GM21423 (cell line): Measurements from ENCODE around the gene CCDC69.
A peak's percentile ranks its signal among the peaks of the same experiment; 100 is the strongest.
"Not testable (repeated sequence)": the region's sequence is repeated elsewhere in the genome, so short reads cannot be mapped to it uniquely, and the experiment has no call there.

Experiments
- ATAC-seq: cut with Tn5 transposase; IDR thresholded peaks from one replicate; pipeline ENCODE4 v1.9.1; 2021; ENCODE audit warnings: mild to moderate bottlenecking, moderate library complexity; ENCODE audit not compliant: unreplicated experiment

CCDC69 gene

DNA sequence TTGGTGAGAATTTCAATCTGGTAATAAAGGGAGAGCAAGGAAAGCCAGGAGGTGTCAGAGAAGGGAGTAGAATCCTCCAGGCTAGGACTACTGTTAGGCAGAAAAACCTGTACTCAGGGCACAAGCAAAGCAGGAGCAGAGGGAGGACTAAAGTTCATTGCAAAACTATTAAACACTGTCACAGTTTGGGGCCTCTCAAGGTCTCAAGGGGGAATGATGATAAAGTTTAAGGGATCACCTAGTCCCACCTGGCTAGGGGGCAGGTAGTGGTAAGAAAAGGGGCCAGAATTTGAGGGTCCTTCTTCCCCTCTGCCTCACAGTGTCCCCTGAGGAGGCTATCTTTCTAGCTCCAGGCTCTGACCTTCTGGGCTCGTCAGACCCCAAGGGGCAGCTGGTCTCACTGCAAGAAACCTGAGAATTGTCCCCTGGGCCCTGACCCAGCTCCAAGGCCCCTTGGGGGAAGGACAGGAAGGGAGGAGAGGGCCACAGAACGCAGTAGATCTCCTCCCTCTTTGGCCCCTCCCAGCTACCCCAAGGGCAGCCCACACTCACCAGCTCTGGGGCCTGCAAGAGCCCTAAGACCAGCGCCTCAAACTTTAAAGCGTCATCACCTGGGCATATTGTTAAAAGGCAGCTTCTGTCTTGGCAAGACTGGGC lies 974 bp downstream of the CCDC69 start:
- peak; percentile 68 for ATAC-seq

DNA sequence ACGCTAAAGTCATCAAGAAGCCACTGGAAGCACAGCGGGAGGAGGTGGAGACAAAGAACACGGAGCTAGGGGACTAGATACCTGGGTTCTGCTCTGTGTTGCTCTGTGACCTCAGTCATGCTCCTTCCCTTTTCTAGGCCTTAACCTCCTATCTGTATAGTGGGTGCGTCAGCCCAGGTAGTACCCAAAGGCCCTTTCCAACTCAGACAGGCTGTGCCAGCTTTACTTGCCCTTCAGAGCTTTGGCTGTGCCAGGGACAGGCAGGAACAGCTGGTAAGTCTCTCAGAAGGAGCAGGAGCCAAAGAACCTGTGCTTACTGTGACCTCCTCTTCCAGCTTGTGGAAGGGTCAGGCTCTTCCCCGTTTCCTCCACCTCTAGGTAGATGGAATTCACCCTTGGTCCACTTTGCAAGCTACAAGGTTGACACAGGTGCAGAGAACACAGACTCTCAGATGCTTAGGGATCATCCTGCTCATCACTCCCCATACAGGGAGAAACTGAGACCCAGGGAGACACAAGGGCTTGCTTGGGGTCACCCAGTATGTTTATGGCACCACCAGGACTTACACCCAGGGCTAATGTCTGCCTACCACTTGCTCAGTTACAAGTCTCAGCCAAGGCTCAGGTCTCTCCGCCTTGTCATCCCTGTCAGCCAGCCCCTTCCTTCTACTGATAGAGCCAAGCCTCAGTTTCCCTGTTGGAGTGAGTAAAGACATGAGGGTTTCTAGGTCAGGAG lies 1.7 kb downstream of the CCDC69 start:
- no peak for ATAC-seq

DNA sequence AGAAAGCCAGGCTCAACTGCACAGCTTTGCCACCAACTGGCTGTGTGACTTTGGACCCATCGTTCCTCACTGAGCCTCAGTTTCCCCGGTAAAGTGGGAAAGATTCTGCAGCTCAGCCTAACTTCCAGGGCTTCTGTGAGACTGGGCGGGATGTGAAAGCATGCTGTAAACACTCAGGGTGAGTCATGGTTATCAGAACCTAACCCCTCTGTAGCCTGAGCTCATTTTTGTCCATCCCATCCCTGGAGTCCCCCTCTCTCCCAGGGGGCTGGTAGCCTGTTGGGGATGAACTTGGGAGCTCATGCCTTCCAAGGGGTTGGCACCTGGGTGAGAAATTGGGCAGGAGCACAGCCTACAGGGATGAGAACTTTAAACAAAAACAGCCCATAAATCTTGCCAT lies 2.3 kb downstream of the CCDC69 start:
- no peak for ATAC-seq

DNA sequence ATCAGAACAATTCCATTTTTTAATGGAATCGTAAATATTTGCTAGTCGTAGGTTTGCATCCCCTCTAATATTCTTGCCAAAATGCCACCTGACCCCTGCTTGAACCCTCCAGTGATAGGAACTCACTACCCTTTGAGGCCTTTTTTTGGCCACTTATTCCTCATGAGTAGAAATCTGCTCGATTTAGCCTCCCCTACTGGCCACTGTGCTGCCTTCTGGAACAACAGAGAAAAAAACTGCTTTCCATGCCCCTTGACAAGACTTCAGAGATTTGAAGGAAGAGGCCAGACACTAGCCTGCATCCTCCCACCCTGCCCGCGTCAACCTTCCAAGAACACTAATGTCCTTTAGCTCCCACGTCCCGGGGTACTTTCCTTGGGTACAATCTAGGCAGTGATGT lies 4.1 kb downstream of the CCDC69 start:
- no peak for ATAC-seq

DNA sequence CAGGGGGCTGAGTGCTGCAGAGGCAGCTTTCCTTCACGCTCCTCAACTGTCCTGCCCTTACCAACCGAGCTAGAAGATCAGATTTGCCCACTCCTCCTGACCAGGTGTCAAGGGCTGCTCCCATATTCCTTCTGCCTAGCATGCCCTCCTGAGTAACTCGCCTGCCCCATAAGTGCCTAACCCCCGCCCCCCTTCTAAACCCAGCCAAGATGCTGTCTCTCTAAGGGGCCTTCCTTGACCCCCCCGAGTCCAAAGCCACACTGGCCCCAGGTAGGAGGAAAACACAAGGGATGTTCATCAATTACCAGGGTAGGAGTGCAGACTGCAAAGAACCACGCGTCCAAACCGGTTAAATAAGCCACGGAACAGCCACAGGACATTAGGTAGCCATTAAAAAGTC lies 4.8 kb downstream of the CCDC69 start:
- no peak for ATAC-seq

DNA sequence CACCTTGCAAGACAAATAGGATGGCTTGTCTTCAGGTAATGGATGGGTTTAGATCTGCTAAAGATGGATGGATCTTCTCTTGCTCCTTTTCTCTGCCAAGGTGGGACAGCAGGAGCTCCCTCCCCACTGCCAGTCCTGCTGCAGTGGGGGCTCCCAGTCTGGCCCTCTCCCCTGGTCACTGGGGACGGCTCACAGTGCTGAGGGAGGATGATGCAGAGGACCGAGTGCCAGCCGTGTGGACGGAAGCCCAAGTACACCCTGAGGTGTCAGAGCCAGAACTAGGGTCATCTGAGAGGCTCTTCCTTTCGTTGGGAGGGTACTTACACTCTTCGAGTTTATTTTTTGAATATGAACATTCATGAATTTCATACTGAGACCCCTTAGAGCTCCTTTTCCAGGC lies 5.7 kb downstream of the CCDC69 start:
- no peak for ATAC-seq

DNA sequence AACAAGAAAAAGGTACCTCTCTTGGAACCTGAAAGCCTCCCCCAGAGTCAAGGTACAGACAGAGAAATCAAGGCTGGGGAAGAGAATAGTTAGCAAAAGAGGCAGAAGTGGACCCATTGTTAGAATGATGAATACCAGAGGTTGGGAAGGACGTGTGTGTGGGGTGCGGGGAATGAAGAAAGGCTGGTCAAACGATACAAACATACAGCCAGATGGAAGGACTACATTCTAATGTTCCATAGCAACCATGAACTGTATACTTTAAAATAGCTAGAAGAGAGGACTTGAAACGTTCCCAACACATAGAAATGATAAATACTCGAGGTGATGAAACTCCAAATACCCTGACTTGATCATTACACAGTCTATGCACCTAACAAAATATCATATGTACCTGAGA lies 7.1 kb downstream of the CCDC69 start:
- ATAC-seq: no peak

DNA sequence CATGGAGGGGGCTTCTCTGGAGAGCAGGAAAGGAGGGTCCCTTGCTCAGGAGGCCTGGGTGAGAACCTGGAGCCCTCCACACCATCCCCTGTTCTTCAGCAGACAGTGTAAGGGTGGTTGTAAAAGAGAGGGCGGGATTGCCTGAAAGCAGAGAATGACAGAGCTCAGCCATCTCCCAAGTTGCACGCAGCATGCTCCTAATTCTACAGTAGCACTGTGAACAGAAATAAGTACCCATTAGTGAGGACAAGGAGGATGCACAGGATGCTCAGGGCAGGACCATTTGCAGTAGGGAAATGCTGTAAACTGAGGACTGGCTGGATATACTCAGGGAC lies 8.4 kb downstream of the CCDC69 start:
- ATAC-seq: no peak

DNA sequence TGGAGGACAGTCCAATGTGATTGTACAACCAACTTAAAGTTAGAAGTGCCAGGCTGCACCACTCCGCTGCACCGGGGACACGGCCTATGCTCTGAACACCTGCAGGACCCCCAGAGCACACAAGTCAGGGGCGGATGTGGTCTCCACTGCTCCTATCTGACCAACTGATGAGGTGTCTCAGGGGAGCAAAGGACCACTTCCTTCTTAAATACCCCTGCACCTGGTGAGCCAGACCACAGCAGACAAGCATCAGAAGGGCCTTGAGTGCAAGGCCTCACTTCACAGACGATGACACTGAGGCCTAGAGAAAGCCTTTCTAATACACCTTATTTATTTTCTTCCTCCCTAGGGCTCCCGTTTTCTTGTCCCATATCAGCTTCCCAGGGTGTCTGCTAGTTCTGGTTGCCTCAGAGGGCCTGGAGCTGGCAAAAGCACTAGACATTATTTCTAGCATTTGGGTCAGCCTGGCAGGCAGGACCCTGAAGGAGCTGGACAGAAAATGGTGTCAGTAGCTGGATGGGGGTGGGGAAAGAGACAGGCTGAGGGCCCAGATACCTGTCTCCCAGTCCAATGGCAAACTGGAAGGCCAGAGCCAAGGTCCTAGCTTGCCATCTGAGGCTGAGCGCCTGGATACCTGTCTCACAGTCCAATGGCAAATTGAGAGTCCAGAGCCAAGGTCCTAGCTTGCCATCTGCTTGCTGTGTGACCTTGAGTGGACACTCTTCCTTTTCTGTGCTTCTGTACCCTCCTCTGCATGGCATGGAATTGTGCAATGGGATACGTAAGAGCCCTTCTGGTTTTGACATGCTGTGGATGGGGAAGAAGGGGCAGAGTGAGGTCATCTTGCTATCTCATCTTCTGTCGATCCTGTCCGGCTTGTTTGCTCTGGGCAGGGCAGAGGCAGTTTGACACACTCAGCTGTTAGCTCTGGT lies 9.0 kb downstream of the CCDC69 start:
- peak; percentile 52 for ATAC-seq

DNA sequence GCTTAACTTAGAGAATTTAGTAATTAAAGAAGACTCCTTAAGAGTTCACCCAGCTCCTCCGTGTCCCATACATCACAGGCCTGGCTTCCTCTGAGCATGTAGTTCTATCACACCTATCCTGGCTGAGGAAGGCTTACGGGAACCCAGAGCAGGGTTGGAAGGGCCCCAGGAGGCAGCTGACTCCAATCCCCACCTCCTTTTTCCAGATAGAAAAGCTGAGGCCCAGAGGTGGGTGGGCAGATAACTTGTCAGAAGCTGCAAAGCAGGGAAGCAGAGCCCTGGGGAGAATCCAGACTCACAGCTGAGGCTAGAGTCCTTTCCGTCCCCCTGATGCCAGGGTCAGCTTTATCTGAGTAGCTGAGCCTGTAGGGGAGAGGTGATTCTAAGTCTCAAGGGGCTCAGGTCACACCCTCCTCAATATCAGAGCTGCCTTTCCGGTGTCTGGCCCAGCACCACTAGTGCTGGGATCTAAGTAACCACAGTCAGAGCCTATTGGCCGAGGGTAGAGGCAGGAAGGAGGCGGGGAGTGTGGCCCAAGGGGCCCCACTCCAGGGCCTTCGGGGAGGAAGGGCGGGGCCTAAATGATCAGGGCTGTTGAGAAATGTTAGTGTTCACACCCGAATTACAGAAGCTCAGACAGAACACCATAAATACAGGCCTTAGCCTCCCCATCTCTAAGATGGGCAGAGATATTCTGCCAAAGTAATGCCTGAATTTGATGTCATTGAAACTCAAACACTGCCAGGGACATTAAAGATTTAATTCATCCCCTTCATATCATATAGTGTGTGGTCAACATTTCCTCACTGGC lies 9.9 kb downstream of the CCDC69 start:
- peak; percentile 73 for ATAC-seq

DNA sequence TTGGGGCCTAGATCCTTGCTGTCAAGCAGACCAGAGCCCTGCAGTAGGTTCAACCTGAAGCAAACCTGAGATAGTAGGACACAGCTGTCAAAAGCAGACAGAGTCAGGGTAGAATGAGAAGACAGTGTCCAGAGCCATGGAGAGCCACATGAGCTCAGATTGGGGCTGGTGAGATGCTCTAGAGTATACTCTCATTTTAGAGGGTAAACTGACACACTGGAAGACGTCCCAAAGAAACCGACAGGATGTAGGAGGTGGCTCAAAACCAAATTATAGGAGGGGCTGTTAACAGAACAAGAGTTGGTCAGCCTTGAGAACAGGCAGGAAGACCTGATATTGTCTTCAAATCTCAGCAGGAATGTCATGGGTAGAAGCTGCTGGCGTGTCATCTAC lies 11.5 kb downstream of the CCDC69 start:
- no peak for ATAC-seq

DNA sequence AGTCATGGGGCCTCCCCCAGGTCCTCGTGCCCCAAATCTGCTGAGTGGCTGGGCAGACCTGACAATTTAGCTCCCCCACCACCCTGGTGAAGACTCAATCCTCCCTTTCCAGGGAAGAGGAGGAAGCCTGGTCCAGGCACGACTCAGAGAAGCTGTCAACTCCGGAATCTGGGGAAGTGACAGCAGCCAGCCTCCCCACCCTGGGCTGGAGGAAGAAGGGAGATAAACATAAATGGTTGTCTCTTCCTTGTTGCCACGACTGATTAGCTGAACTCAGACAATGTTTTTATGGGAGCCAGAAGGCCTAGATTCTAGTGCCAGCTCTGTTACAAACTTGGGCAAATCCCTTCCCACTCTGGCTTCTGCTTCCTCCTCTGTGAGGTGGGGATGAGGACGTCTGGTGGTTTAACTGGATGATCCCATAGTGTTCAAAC lies 15.4 kb downstream of the CCDC69 start:
- ATAC-seq: no peak

DNA sequence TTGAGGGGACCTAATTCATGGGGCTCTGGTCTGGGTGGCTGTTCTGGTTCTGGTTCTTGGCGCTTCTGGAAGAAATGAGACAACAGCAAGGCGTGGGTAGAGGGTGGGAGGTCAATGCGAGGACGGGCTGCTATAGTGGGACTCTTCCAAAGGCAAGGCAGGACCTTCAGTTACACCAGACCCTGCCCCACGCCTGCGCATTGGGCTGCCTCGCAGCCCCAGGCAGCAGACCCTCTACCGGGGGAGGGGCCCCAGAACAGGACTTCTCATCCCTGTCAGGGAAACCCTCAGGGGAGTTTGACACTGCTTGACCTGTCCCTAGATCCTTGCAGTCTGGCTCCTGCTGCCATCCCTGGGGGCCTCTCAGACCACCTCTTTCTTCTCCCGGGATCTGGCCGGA lies 18.5 kb downstream of the CCDC69 start:
- no peak for ATAC-seq

DNA sequence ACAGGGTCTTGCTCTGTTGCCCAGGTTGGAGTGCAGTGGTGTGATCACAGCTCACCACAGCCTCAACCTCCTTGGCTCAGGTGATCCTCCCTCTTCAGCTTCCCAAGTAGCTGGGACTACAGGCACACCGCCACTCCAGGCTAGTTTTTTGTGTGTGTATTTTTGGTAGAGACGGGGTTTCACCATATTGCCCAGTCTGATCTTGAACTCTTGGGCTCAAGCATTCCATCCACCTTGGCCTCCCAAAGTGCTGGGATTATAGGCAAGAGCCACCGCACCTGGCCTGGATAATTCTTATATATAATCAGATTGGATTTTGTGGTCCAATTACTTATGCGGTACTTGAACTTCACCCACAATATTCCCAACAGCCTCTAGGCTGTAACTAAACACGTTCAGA lies 19.8 kb downstream of the CCDC69 start:
- ATAC-seq: no peak

DNA sequence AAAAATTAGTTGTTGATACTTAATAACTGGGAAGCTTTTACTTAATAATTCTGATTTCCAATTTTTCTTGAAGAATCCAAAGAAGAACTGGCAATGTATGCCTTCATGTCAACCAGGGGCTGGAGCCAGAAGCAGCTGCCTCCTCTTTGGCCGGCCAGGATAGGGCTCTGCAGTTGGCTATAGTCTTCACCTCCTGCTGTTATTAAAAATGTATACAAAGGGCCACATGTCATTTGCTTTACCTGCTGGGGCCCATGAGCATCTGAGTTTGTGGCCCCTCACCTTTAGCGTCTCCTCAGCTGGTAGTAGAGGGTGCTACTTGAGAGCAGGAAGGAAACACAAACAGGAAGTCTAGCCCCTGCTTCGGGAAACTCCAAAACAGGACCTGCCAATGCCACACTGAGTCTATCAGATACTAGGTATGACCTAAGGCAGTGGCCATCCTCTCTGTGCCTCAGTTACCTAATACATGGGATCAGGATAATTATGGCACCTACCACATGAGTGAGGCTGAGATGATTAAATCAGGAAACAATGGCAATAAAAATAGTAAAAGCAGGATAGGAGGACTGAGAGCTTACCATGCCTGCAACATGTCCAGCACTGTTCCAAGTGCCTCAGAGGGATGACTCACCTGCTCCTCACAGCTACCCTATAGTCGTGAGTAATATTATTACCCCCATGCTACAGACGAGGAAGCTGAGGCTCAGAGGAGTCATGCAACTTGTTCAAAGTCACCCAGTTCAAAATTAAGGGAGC lies 21.3 kb downstream of the CCDC69 start:
- no peak for ATAC-seq

DNA sequence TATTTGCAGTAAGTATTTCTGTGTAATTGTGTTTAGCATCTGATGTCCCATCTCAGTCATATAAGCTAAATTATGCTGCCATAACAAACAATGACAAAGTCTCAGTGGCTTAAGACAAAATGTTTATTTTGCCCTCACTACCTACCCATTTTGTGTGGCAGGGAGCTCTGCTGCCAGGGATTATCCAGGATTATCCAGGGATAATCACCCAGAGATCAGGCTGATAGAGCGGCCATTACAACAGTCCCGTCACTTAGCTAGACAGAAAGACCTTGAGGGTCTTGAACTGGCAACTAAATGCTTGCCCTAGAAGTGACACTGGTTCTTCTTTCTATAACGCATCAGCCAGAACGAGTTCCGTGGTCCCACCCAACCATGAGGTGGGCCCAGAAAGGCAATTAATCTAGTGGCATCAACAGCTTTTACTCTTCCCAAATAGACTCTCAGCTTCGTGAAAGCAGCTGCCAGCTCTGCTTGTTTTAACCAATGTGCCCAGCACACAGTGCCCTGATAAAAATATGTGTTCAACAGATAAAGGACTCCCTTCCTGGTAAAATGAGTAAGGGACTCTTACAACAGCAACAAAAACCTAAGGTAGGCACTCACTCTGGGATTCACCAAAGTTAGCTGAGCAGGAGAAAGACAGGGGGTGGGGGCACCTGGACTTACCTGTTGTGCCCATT lies 22.8 kb downstream of the CCDC69 start:
- ATAC-seq: no peak

DNA sequence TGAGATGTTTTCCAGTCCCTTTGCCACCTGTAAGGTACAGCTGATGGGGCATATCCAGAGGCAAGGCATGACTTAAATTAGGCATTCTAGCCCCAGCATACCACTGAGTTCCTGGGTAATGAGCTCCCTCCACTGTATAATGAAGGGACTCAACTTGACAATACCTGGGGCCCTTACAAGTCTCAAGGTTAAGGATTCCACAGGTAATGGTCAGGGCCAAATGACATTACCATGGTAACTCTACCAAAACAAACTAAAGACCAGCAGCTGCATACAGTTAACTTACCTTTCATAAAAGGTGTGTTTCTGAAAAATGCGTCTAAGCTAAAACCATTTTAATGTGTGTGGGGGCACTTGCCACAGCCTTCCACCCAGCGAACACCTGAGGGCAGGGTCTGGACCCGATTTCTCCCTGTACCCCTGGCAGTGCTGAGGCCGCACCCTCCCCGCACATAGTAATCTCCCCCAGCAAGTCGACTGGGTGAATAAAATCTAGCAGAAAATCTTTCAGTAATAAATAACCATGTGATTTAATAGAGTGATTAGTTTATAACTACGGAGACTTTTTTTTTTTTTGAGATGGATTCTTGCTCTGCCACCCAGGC lies 24.2 kb downstream of the CCDC69 start:
- no peak for ATAC-seq

DNA sequence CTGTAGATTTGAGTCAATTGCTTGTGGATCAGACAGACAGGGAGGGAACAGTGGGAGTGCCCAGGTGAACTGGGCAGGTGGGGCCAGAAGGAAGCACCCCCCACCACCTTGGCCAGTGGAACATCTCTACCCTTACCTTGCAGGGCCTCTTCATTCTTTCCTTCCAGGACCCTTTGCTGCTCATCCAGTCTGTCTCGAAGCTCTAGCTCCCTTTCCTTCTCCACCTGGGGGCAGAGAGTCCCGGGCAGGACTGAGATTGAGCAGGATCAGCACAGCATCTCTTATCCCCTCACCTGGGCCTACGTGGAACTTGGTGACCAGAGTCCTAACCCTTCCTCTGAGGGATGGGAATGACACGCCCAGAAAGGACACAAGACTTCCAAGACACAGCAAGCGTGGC lies 25.0 kb downstream of the CCDC69 start:
- no peak for ATAC-seq

DNA sequence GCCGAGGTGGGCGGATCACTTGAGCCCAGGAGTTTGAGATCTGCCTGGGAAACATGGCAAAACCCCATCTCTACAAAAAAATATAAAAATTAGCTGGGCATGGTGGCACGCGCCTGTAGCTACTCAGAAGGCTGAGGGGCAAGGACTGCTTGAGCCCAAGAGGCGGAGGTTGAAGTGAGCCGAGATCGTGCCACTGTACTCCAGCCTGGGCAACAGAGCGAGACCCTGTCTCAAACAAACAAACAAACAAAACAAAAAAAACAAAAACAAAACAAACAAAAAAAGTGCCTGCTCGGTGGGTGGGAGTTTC lies 26.6 kb downstream of the CCDC69 start:
- not testable (repeated sequence) for ATAC-seq
